ENCODE measurements around the gene MARCHF3. TPM values are rescaled to one million over a fixed set of nuclear protein-coding genes. Genes with fewer than 3 reads are reported as not detected.

MARCHF3 gene
- total RNA-seq, 1 experiment from 2014 or later, result 0.61 TPM

GRCh38 chr5:127031863-127032232 is 1.5 kb upstream of the MARCHF3 start:
- no peak overlapping the region for H3K27ac Mint-ChIP-seq (ENCODE audit: unreplicated experiment)
- intact Hi-C loops (cut with micrococcal nuclease; ENCODE audit: unreplicated experiment), result loop anchor here (5.0 kb wide), 2 partner anchors 40 to 195 kb away; partner anchors contain the start of gene C5orf63
- peak overlapping the region; percentile 75 for H3K4me3 Mint-ChIP-seq (ENCODE audit: unreplicated experiment)
- no peaks in the 10 kb centered on the region; the same call in 1 of the 2 replicates for H3K27me3 ChIP-seq (replicated peaks; ENCODE audit: control insufficient read depth, insufficient read depth, low read length)
- TF ChIP-seq CTCF (IDR thresholded peaks at IDR 0.05; ENCODE audit: insufficient read depth in 1 of 2, low read depth in 1 of 2, low read length in 1 of 2, severe bottlenecking in 1 of 2, unreplicated experiment in 1 of 2), result no peak
- no peak overlapping the region for H3K4me3 ChIP-seq (ENCODE audit: low read depth, low read length)
- no peaks in the 10 kb centered on the region for H3K36me3 Mint-ChIP-seq (ENCODE audit: insufficient read depth, unreplicated experiment)
- no peaks in the 10 kb centered on the region for H3K4me1 ChIP-seq
- DNase-seq, result no peak
- CTCF ChIA-PET, result interaction anchor here (0.6 kb wide), 2 partner anchors 102 to 347 kb away, joined by 4 read pairs; no protein-coding TSS in a partner anchor
- BruUV-seq (replicated peaks), result no TSS peak
- POLR2A ChIA-PET, result no interaction called here
- no peaks in the 10 kb centered on the region for H3K9me3 Mint-ChIP-seq (ENCODE audit: unreplicated experiment)
- H3K9me3 ChIP-seq, result no peaks in the 10 kb centered on the region
- H3K36me3 ChIP-seq (ENCODE audit: control insufficient read depth, insufficient read depth, low read length), result no peaks in the 10 kb centered on the region
- H3K4me1 Mint-ChIP-seq (ENCODE audit: low read depth, unreplicated experiment), result peaks cover 11% of the 10 kb centered on the region
- peaks cover 30% of the 10 kb centered on the region for H3K27me3 Mint-ChIP-seq (ENCODE audit: insufficient read depth, unreplicated experiment)

GRCh38 chr5:127031147-127031862 is 947 bp upstream of the MARCHF3 start:
- Mint-ChIP-seq H3K36me3 (ENCODE audit: insufficient read depth, unreplicated experiment) (no peaks in the 10 kb centered on the region), H3K9me3 (ENCODE audit: unreplicated experiment) (no peaks in the 10 kb centered on the region), H3K27me3 (ENCODE audit: insufficient read depth, unreplicated experiment) (peaks cover 30% of the 10 kb centered on the region), H3K27ac (ENCODE audit: unreplicated experiment) (no peak overlapping the region), H3K4me1 (ENCODE audit: low read depth, unreplicated experiment) (peaks cover 11% of the 10 kb centered on the region), H3K4me3 (ENCODE audit: unreplicated experiment) (peak overlapping the region; percentile 75)
- ChIA-PET CTCF (interaction anchor here (0.6 to 1.1 kb wide), 3 partner anchors 14 to 197 kb away, joined by 3 to 4 read pairs (median 4); no protein-coding TSS in a partner anchor), POLR2A (no interaction called here)
- H3K27me3 ChIP-seq (replicated peaks; ENCODE audit: control insufficient read depth, insufficient read depth, low read length), result no peaks in the 10 kb centered on the region; the same call in 1 of the 2 replicates
- no TSS peak for BruUV-seq (replicated peaks)
- intact Hi-C loops (cut with micrococcal nuclease; ENCODE audit: unreplicated experiment), result loop anchor here (5.0 kb wide), 2 partner anchors 41 to 196 kb away; partner anchors contain the start of gene C5orf63
- no peaks in the 10 kb centered on the region for H3K4me1 ChIP-seq
- DNase-seq, result no peak
- peak overlapping the region; percentile 68 for H3K4me3 ChIP-seq (ENCODE audit: low read depth, low read length)
- no peaks in the 10 kb centered on the region for H3K36me3 ChIP-seq (ENCODE audit: control insufficient read depth, insufficient read depth, low read length)
- no peak for TF ChIP-seq CTCF (IDR thresholded peaks at IDR 0.05; ENCODE audit: insufficient read depth in 1 of 2, low read depth in 1 of 2, low read length in 1 of 2, severe bottlenecking in 1 of 2, unreplicated experiment in 1 of 2)
- no peaks in the 10 kb centered on the region for H3K9me3 ChIP-seq

- H3K27ac Mint-ChIP-seq (ENCODE audit: unreplicated experiment), result no peak overlapping the region
- CTCF ChIA-PET, result no interaction called here
Observed at GRCh38 chr5:127029581-127030258, 638 bp downstream of the MARCHF3 start.

More at GRCh38 chr5:127029581-127030258, 638 bp downstream of the MARCHF3 start:
- no peaks in the 10 kb centered on the region for H3K9me3 ChIP-seq
- no peaks in the 10 kb centered on the region for H3K4me1 ChIP-seq
- TF ChIP-seq CTCF (IDR thresholded peaks at IDR 0.05; ENCODE audit: insufficient read depth in 1 of 2, low read depth in 1 of 2, low read length in 1 of 2, severe bottlenecking in 1 of 2, unreplicated experiment in 1 of 2), result peak in 1 of 2 experiments; percentile 22
- Mint-ChIP-seq H3K9me3 (ENCODE audit: unreplicated experiment) (no peaks in the 10 kb centered on the region), H3K27me3 (ENCODE audit: insufficient read depth, unreplicated experiment) (peaks cover 30% of the 10 kb centered on the region), H3K4me1 (ENCODE audit: low read depth, unreplicated experiment) (peaks cover 11% of the 10 kb centered on the region), H3K36me3 (ENCODE audit: insufficient read depth, unreplicated experiment) (no peaks in the 10 kb centered on the region), H3K4me3 (ENCODE audit: unreplicated experiment) (peak overlapping the region; percentile 75)
- H3K4me3 ChIP-seq (ENCODE audit: low read depth, low read length), result peak overlapping the region; percentile 68
- DNase-seq, result peak; percentile 52 to 62
- intact Hi-C loops (cut with micrococcal nuclease; ENCODE audit: unreplicated experiment), result loop anchor here (1.0 to 5.0 kb wide), 3 partner anchors 43 to 489 kb away; partner anchors contain the start of gene C5orf63
- TSS peak; percentile 20 for BruUV-seq (replicated peaks)
- H3K36me3 ChIP-seq (ENCODE audit: control insufficient read depth, insufficient read depth, low read length), result no peaks in the 10 kb centered on the region
- H3K27me3 ChIP-seq (replicated peaks; ENCODE audit: control insufficient read depth, insufficient read depth, low read length), result no peaks in the 10 kb centered on the region; the same call in 1 of the 2 replicates
- POLR2A ChIA-PET, result no interaction called here
